Left cardiac atrium (tissue), 4 donors: ENCODE data around the gene LRP4. TPM values are rescaled to one million over a fixed set of nuclear protein-coding genes. Genes with fewer than 3 reads are reported as not detected.
"Not testable (repeated sequence)": the region's sequence is repeated elsewhere in the genome, so short reads cannot be mapped to it uniquely, and the experiment has no call there.

Experiments
- ATAC-seq, 2 donors: fragments of 200-7000 bp; cut with Tn5 transposase; one replicate each; pipeline ENCODE4 v1.9.1; 2020; ENCODE audit warnings: mild to moderate bottlenecking in 2 of 2, moderate library complexity in 2 of 2
- DNase-seq: peaks from one replicate; pipeline ENCODE4 v3.0.0-alpha.2; 2020
- intact Hi-C, 2 donors: fragments of 100-400 bp; cut with DNase I; formaldehyde crosslinking; loops; one replicate each; pipeline versions ENCODE4 v1.14.1 to v1.15.1; 2022 to 2023
- long read RNA-seq: library from polyadenylated mRNA; unstranded; transcript quantifications from one replicate; pipeline ENCODE4 v2.0.0, GENCODE V29; 2021
- total RNA-seq, 2 donors: library from RNA; stranded (reverse); fragmentation: NEBNext Ultra II Directional; extraction: Animal tissue kit (Norgen Biotek cat#: 25700); gene quantifications; one replicate each; pipeline ENCODE4 v1.2.1, GENCODE V29; 2021
- donor health status: DM: no; HTN: yes; CAD: no.
- donor health status: DM: no; HTN: yes; CAD: no; lungs with severe emphysema.
- donor health status: DM: yes; HTN: yes; CAD: no.
- donor health status: Dilated cardiomyopathy.

LRP4 gene
- 10 to 100 TPM; 20.2 to 21.0 TPM for total RNA-seq
- long read RNA-seq, partial matches to known transcripts, result 2 of 6 reads
- long read RNA-seq, other reads (novel, unspliced or antisense), result 4 of 6 reads

GRCh38 chr11:46918083-46918787 is at the start of gene LRP4:
Gene LRP4 (minus strand): TSS chr11:46918550. CDS start chr11:46918379, 171 bp downstream.
- DNase-seq, result peak; percentile 63
- intact Hi-C loops, result loop anchor here in 1 of 2 donors (5.0 kb wide), 1 partner anchor 84 kb away; no protein-coding TSS in a partner anchor
- peak; percentile 42 to 62 for ATAC-seq

GRCh38 chr11:46967962-46968361 is 49.6 kb upstream of the LRP4 start:
- intact Hi-C loops, result no loop called here
- DNase-seq (no peak), ATAC-seq (no peak)

GRCh38 chr11:46966773-46967172 is 48.4 kb upstream of the LRP4 start:
- intact Hi-C loops, result no loop called here
- ATAC-seq, result no peak
- DNase-seq, result no peak

GRCh38 chr11:46963844-46964243 is 45.5 kb upstream of the LRP4 start:
- no peak for DNase-seq
- intact Hi-C loops, result no loop called here

GRCh38 chr11:46961886-46962285 is 43.5 kb upstream of the LRP4 start:
- DNase-seq, intact Hi-C loops, ATAC-seq: not testable (repeated sequence)

More at GRCh38 chr11:46963844-46964243, 45.5 kb upstream of the LRP4 start:
- no peak for ATAC-seq

GRCh38 chr11:46961041-46961440 is 42.7 kb upstream of the LRP4 start:
- ATAC-seq (no peak), DNase-seq (no peak)
- intact Hi-C loops, result no loop called here

- intact Hi-C loops, result no loop called here
- DNase-seq (no peak), ATAC-seq (no peak)
Measured at GRCh38 chr11:46958777-46959176, 40.4 kb upstream of the LRP4 start.

- ATAC-seq (no peak), DNase-seq (no peak)
- intact Hi-C loops, result no loop called here
Measured at GRCh38 chr11:46953093-46953492, 34.7 kb upstream of the LRP4 start.

- no peak for DNase-seq
- no peak for ATAC-seq
- intact Hi-C loops, result no loop called here
Measured at GRCh38 chr11:46952553-46952952, 34.2 kb upstream of the LRP4 start.

GRCh38 chr11:46951864-46952263 is 33.5 kb upstream of the LRP4 start:
- intact Hi-C loops, result no loop called here
- DNase-seq, result no peak
- no peak for ATAC-seq

GRCh38 chr11:46949297-46949696 is 30.9 kb upstream of the LRP4 start:
- intact Hi-C loops, result no loop called here
- ATAC-seq, result no peak
- DNase-seq, result no peak

GRCh38 chr11:46948378-46949131 is 30.2 kb upstream of the LRP4 start:
- intact Hi-C loops, result no loop called here
- DNase-seq (no peak), ATAC-seq (no peak)

- no peak for ATAC-seq
- DNase-seq, result no peak
- intact Hi-C loops, result no loop called here
Measured at GRCh38 chr11:46947399-46948077, 29.2 kb upstream of the LRP4 start.

- ATAC-seq (no peak), DNase-seq (no peak)
- intact Hi-C loops, result no loop called here
Measured at GRCh38 chr11:46944356-46945075, 26.2 kb upstream of the LRP4 start.

- intact Hi-C loops, result no loop called here
- no peak for ATAC-seq
Measured at GRCh38 chr11:46942172-46942571, 23.8 kb upstream of the LRP4 start.

GRCh38 chr11:46936138-46937110 is 18.1 kb upstream of the LRP4 start, which contains the start of gene CSTPP1:
Gene CSTPP1 (plus strand): TSS chr11:46936761. CDS start chr11:46936806, 45 bp downstream.
- DNase-seq (peak; percentile 95), ATAC-seq (peak; percentile 97 to 98)
- intact Hi-C loops, result no loop called here

More at GRCh38 chr11:46942172-46942571, 23.8 kb upstream of the LRP4 start:
- DNase-seq, result no peak

GRCh38 chr11:46930089-46930488 is 11.7 kb upstream of the LRP4 start:
- intact Hi-C loops, result no loop called here
- ATAC-seq, result peak in 1 of 2 donors; percentile 86
- no peak for DNase-seq

GRCh38 chr11:46928701-46929100 is 10.4 kb upstream of the LRP4 start:
- ATAC-seq, DNase-seq, intact Hi-C loops: not testable (repeated sequence)
